HL-60 (cell line): Measurements from ENCODE around the gene ALDH4A1.

Experiments
- CTCF ChIP-seq: IDR thresholded peaks from one replicate; pipeline ENCODE4 v1.5.1; 2011; ENCODE audit warnings: low read length, control low read depth, inconsistent platforms; ENCODE audit not compliant: insufficient read depth
- POLR2AphosphoS5 ChIP-seq: IDR thresholded peaks from 2 replicates; pipeline ENCODE4 v1.6.1; 2012; ENCODE audit warnings: low read depth

- TF ChIP-seq CTCF (no peak), POLR2AphosphoS5 (no peak)
These were observed 25.1 kb downstream of the ALDH4A1 start for GRCh38 chr1:18877282-18877681.
